Embryonic facial prominence (tissue), 1 donor: ENCODE results near the gene DNAAF8.
"Not testable (repeated sequence)": the region's sequence is repeated elsewhere in the genome, so short reads cannot be mapped to it uniquely, and the experiment has no call there.

ENCODE experiments used
- DNase-seq: peaks from one replicate; pipeline ENCODE4 v3.0.0-alpha.2; 2016; ENCODE audit errors: extremely low spot score

Gene DNAAF8

DNA sequence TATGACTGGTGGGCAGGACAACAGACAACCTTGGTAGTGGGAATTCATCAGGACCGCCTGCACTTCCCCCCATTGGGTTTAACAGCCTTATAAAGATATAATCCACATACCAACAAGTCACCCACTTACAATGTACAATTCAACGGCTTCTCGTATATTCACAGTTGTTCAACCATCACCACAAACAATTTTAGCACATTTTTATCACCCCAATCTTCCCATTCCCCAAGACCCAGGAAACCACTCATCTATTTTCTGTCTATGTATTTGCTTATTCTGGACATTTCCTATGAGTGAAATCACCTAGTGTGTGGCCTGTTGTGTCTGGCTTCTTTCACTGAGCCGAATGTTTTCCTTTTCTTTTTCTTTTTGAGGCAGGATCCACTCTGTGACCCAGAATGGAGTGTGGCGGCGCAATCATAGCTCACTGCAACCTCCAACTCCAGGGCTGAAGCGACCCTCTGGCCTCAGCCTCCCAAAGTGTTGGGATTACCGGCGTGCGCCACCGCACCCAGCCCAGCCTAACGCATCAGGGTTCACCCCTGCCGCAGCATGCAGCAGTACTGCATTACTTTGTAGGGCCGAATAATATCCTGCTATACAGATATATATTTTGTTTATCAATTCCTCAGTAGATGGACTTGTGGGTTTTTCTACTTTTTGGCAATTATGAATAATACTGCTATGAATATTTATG is 11.1 kb upstream of the DNAAF8 start:
- no peak for DNase-seq

DNA sequence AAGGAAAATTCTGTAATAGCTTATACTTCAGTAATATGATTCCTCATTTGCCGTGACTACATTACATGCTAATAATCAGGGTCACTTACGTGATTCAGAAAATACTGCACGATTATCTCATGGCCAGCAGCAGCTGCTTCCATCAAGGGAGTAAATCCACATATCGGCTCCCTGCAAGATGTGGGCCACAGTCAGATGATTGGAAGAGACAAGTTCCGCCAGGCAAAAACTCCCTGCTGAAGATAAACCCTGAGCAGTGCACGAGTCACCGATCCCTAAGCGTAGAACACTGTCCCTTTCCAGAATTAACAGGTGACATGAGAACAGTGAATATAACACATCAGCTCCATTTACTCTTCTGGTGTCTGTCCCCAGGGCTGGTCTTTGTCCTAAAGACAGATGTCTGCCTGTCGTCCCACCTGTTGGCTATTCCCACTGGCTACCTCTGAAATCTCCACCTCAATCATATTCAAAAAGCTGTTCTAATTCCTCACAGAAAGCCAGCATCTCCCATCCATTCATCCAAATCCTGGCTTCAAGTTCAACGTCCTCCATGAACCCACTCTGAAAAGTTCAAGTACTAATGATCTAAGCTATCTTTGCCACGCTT is 9.6 kb upstream of the DNAAF8 start:
- DNase-seq = no peak

DNA sequence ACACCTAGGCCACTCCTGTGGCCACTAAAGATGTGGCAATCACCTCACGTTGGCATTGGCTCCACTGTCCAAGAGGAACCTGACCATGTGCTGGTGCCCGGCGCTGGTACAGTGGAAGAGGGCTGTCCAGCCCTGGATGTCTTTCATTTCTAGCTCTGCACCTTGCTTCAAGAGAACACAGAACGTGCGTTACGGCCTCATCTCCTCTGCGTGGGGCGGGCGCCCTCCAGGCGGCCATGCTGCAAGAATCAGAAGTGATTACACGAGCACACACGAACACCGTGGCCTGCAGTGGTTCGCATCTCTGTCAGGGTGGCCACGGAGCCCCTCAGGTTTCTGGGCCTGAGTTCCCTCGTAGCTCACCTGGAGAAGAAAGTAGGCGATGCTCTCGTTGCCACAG is 7.7 kb upstream of the DNAAF8 start:
- DNase-seq = no peak

DNA sequence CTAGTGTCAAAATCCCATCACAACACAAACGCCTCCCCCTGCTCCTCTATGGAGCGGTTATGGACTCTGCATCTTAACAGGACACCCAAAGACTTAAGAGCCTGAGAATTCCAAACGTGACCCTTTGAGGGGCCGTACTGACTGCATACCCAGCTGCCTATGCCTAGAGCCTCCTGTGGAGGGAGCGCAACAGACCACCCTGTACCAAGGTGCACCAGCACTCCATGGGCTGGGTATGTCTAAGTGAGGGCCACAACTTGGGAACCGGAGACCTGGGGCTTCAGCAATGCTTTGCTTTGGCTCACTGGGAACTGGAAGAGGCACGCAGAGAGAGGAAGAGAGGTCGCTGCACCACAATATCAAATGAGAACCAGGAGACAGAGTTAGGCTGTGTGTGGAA is 5.7 kb upstream of the DNAAF8 start:
- DNase-seq = no peak

DNA sequence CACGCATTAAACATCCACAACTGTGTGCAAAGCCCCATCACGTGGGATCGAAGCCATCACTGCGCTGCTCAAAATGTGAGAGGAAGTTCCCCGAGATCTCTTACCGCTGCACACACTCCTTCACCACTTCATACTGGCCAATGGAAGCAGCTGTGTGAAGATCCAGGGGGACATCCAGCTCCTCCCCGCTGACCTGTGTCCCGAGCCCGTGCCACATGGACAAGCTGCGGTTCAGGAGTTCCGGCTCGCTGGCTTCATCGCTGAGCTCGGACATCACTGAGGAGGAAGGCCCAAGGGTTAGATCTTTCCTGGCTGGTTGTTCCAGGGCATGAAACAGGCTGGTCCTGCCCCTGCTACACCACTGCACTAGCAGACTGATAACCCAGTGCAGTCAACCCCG is 4.5 kb upstream of the DNAAF8 start:
- DNase-seq = no peak

DNA sequence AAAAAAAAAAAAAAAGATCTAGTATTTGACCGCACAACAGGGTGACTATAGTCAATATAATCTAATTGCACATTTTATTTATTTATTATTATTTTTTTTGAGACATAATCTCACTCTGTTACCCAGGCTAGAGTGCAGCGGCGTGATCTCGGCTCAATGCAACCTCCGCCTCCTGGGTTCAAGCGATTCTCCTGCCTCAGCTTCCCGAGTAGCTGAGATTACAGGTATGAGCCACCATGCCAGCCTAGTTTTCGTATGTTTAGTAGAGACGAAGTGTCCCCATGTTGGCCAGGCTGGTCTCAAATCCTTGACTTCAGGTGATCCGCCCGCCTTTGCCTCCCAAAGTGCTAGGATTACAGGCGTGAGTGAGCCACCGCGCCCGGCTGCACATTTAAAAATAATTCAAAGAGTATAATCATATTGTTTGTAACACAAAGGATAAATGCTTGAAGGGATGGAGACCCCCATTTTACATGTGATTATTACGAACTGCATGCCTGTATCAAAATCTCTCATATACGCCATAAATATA is 1.1 kb upstream of the DNAAF8 start:
- DNase-seq = no peak

DNA sequence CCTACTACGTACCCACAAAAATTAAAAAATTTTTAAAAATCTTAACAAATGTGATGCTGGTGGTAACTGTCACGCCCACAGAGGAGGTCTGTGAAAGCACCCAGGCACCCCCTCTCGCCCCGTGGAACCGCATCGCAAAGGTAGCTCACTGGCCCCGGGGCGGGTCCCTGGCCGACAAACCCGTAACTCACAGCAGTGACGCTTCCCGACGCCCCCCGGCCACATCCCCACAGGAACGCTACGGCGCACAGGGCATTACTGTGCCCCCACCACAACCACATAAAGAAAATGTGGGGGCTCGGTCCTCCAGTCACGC is 632 bp upstream of the DNAAF8 start:
- DNase-seq = no peak

DNA sequence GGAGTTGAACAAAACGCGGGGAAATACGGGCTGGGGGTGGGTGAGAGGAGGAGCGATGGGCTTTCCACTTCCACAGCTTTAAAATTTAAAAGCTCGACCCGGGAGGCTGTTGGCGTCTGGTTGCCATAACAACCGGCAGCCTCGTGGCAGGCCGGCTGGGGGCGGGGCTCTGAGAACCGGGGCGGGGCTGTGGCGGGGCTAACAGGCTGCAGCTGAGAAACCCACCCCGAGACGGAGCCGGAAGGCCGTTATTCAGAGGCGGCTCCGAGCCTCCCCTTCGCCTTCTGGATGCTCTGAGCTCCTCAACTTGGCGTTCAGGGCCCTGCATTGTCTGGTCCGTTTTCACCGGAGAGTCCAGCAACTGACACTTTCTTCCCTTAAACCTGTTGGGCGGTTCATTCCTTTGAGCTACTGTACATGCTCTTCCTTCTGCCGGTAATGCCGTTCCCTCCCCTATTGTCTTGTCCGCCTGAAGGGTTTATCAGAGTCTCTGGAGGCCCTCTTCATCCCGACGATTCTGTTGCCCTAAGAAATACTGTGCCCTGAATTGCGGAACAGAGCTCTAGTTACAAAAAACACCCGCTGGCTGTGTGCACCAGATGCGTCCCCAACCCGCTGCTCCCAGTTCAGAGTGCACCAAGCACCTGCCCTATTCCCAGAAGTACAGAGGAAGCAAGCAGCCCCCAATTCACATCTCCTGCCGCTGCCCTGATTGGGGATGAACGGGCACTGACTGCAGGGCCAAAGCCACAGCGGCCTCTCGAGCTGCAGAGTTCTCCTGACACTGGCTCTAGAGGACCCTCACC is 596 bp downstream of the DNAAF8 start:
- peak; percentile 78 for DNase-seq

DNA sequence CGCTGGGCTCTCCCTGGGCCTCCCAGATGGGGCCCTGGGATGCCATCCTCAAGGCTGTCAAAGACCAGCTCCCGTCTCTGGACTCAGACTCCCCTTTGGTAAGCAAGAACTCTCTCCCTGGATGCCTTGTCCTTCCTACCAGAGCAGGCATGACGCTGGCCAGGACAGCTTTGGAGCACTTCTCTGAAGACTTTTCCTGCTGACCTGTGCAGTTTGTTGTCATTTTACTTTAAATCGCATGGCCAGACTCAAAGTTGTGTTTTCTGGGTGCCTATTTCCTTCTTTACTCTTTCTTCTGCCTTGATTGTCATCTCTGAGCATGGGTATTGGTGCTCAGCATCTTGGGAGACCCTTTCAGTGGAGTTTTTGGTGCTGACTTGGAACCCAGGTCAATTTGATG is 2.2 kb downstream of the DNAAF8 start:
- DNase-seq = no peak

DNA sequence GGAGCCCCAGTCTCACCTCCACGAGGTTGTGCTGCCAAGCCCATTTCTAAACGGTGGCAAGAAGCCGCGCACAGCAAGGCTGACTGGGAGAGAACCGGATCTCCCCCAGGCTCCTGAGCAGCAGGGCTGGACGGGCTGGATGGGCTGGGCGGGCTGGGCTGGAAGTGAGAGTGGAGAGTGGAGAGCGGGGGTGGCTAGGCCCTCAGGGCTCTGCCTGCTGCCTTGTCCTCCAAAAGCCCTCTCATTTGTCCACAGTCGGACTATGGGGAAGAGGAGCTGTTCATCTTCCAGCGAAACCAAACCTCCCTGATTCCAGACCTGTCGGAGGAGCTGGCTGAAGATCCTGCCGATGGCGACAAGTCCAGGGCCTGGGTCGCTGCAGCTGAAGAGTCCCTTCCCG is 3.2 kb downstream of the DNAAF8 start:
- DNase-seq = no peak

DNA sequence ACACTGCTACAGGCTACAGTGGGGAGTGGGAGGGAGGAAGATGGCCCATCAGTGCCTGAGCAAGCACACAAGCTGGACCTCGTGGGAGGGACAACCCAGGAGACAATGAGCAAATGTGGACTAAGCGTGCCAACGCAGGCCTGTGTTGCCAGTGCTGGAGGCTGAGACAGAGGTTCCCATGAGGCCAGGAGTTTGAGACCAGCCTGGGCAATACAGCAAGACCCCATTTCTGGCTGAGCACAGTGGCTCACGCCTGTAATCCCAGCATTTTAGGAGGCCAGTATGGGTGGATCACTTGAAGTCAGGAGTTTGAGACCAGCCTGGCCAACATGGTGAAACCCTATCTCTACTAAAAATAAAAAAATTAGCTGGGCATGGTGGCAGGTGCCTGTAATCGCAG is 4.0 kb downstream of the DNAAF8 start:
- DNase-seq = not testable (repeated sequence)

DNA sequence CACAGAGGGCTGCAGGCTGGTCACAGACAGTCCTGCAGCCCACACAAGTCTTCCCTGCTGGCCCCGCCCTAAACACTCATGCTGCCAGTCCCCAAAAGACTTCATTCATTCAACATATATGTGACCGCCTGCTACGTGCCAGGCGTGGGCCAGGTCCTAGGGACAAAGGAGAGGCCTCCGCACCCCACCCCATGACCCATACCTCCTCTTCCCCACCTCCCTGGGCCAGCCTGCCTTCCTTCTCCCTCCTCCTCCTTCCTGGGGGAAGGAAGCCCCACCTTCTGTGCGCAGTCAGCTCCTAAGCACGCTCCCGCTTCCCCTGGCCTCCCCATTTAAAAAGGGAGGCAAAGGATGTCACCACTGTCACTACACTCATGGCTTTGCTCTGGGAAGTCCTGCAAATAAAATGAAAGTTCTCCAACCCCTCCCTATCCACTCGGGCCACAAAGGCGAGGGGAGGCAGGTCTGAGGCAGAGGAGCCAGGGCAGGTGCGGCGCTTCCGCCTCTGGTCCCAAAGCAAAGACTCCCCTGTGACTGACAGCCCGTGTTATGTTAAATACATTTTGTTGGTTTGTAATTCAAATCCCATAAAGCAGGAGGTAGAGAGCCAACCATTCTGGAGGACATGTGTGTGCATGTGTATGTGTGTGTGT is 9.0 kb downstream of the DNAAF8 start:
- DNase-seq = no peak

DNA sequence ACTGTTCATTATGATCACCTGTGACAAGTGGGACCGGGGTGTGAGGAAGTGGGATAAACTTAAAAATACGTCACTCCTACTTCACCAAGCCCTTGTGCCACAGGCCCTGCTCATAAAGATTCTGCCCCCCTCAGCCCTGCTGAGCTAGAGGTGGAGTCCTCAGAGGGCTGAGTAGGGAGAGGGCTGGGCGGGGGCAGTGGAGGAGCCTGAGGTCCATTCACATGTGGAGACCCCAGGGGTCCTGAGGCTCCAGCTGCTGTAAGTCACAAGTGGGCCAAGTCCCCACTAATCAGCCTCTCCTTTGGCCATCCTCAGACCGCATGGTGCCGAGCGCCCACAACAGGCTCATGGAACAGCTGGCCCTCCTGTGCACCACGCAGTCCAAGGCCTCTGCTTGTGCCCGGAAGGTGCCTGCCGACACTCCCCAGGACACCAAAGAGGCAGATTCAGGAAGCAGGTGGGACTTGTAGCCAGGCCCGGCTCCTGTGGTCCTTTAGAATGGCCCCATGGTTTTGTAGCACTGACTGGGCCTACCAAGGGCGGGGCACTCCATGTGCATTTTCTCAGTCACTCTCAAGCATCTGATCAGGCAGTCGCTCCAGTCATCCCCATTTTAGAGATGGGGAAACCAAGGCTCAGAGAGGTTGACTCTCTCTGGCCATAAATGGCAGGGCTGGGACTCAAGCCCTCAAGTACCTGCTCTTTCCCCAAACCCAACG is 10.4 kb downstream of the DNAAF8 start:
- no peak for DNase-seq

DNA sequence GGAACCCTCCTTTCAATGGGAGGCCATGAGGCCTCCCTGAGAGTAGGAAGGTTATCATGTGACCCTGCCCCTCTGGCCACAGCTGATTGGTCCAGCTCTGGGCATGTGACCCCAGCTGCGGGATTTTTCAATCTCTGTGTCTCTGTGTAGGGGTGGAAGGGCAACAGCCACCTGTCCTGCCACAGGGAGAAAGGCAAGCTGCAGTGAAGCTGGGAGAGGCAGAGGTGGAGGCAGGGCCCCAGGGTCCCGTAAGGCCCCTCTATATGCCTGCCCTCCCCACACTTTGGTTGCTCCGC is 10.9 kb downstream of the DNAAF8 start:
- DNase-seq = no peak

DNA sequence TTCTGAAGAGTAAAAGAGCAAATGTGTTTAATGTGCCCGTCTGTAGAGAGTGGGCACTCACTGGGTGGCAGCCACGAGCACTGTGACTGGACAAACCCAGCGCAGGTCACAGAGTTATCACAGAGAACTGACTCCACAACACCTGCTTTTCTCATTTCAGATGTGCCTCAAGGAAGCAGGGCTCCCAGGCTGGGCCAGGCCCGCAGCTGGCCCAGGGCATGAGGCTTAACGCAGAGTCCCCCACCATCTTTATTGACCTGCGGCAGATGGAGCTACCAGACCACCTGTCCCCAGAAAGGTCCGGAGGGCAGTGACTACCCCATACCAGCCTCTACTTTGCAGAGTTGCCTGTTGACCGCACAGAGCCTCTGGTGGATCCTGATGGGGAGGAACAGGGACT is 11.9 kb downstream of the DNAAF8 start:
- DNase-seq = no peak

DNA sequence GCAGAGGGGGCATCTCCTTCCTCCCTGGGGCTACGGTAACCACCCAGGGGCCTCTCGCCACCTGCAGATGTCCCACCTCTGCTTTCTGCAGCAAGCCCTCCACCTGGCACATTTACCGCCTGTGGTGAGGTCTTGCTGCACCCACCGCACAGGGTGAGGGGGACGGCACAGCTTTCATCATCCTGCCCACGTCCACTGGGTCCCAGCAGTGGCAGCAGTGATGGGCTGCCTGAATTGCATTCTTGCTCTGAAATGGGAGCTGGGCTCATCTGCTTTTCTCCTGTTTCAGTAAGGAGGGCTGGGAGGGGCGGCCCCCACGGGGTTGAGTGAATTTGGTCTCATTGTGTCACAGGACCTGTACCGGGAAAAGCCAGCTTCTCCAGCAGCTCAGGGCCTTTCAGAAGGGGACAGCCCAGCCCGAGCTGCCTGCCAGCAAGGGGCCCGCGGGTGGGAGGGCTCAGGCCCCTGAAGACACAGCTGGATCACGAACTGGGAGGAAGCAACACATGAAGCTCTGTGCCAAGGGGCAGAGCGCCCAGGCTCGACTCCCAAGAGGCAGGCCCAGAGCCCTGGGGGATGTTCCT is 12.7 kb downstream of the DNAAF8 start:
- no peak for DNase-seq

DNA sequence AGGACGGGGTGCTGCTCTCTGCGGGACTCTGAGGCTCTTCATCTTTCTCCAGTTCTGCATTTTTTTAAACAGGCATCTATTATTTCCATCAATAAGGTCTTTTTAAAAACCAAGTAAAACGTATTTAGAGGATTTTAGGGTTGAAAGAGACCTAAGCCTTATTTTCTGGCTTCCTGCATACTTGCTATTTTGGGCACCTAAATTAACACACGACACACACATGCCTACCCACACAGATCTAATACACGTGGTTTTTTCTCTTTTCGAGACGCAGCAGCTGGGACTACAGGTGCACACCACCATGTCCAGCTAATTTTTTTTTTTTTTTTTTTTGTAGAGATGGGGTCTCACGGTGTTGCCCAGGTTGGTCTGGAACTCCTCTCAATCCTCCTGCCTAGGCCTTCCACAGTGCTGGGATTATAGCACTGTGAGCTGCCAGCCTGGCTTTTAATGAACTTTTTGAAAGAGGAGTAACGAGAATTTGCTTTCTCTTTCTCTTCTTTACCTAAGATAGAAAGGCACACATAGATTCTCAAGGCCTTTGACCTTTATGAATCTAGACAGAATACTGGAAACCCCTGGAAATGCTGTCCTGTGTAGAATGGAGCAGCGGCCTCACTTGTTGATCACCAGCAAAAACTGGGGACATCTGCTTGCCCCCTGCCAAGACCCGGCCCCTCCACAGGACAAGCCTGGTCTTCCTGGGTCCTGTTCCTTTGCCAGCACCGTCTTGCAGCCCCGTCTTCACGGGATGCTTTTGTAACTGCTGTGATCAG is 13.8 kb downstream of the DNAAF8 start:
- DNase-seq = no peak

DNA sequence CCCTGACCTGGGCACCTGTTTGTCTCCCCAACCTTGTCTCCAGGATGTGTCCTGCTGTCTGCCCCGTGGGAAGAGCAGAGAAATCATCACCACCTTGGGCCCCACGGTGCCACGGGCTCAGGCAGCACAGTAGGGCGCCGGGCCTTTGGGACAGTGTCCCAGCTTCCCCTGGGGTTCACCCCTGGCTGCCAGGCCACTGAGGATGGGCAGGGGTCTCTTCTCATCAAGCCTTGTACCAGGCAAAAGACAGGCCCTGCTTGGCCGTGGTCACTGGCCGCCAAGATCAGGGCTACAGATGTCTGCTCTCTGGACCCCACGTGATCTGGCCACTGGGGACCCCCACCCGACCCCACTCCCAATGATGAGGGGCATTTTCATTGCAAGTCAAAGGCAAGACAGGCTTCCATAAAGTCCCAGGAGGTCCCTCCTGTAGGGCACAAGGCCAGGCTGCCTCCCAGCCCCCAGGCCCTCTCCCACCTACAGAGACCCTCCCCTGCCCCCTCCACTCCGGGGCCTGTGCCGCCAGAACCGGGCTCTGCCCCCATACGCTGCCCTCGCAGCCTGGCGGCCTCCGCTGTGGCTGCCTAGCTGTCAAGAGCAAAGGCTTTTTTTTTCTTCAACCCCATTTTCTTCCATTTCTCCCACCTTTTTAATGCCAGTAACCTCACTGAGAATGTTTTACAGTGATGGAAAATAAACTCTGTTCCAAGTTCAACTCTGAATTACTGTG is 14.5 kb downstream of the DNAAF8 start:
- no peak for DNase-seq

DNA sequence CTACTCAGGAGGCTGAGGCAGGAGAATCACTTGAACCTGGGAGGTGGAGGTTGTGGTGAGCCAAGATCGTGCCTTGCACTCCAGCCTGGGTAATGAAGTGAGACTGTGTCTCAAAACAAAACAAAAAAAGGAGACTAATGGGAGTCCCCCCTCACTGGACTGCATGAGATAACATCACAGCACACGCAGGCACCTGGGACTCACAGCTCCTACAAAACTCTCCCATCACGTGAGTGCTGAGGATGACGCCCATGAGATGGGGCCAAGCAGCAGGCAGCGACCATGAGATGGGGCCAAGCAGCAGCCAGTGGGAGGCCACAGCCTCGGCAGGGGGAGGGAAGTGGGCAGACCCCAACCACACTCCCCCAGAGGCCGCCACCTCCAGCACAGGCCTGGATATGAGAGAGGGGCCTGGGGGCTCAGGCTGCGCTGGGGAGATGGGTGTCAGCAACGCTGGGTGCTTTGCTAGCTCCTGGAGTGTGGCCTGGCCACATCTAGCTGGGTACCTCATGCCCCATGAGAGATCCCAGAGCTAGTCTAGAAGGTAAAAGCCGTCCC is 15.4 kb downstream of the DNAAF8 start:
- DNase-seq = no peak

DNA sequence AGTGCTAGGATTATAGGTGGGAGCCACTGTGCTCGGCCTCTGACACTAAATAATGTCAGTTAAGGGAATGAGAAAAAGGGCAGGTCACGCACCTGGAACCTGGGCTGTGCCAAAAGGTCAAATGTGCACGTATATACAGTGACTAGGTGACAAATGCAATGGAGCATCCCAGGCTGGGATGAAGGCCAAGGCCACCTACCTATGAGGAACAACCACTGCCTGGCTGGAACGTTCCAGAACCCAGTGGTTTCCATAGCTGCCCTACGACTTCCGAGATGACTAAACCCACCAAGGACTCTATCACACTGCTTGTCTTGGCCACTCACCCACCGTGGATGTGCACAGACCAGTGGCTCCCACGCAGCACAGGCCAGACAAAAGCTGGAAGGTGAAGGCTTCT is 16.6 kb downstream of the DNAAF8 start:
- DNase-seq = no peak
